Vagina (tissue), 2 donors: ENCODE measurements around the gene B9D1.

Experiments used
- POLR2A ChIP-seq, 2 donors: fragments of 450-650 bp; IDR thresholded peaks; one replicate each; pipeline ENCODE4 v1.6.1; 2017; ENCODE audit warnings: antibody characterized with exemption in 2 of 2, mild to moderate bottlenecking in 2 of 2, moderate library complexity in 2 of 2
- POLR2AphosphoS5 ChIP-seq, 2 donors: sonication (generic); formaldehyde crosslinking; IDR thresholded peaks; one replicate each; pipeline ENCODE4 v1.9.0; 2017; ENCODE audit warnings: antibody characterized with exemption in 2 of 2, mild to moderate bottlenecking in 2 of 2, low read depth in 1 of 2; ENCODE audit not compliant: insufficient read depth in 1 of 2
- TF ChIP-seq, protein P1 (sequence below), 3 experiments: fragments of 450-650 bp in 2 of 3; fragments of 200-600 bp in 1 of 3; sonication (generic) in 1 of 3; IDR thresholded peaks; one replicate each; pipeline ENCODE4 v1.5.1; 2017 to 2019; ENCODE audit warnings: antibody characterized with exemption in 3 of 3, mild to moderate bottlenecking in 2 of 3, moderate library complexity in 2 of 3

DNA sequence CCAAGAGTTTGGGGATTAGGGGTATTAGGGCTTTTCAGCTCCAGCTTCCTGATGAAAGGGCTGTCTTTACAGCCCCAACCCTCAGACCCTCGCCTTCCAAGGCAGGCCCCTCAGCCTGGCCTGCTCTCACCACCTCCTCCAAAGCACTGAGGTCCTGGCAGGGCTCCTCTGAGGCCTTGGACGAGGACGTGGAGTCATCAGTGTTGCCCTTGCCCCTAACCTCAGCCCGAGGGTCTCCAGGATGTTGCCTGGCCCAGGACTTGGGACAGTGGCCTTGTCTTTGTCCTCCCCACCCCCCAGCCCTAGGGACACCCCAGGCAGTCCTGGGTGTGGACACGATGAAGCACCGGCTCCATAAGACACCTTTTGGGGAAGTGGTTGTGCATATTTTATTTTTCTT lies 28.2 kb downstream of the B9D1 start:
- TF ChIP-seq, protein P1, sequence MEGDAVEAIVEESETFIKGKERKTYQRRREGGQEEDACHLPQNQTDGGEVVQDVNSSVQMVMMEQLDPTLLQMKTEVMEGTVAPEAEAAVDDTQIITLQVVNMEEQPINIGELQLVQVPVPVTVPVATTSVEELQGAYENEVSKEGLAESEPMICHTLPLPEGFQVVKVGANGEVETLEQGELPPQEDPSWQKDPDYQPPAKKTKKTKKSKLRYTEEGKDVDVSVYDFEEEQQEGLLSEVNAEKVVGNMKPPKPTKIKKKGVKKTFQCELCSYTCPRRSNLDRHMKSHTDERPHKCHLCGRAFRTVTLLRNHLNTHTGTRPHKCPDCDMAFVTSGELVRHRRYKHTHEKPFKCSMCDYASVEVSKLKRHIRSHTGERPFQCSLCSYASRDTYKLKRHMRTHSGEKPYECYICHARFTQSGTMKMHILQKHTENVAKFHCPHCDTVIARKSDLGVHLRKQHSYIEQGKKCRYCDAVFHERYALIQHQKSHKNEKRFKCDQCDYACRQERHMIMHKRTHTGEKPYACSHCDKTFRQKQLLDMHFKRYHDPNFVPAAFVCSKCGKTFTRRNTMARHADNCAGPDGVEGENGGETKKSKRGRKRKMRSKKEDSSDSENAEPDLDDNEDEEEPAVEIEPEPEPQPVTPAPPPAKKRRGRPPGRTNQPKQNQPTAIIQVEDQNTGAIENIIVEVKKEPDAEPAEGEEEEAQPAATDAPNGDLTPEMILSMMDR (IDR thresholded peaks at IDR 0.05), result no peak
- TF ChIP-seq POLR2AphosphoS5 (IDR thresholded peaks at IDR 0.05; ENCODE audit: insufficient read depth in 1 of 2, low read depth in 1 of 2) (no peak), POLR2A (IDR thresholded peaks at IDR 0.05) (no peak)
